Skeletal muscle satellite cell (primary cell): ENCODE results near the gene ATP8A2.
"Not testable (repeated sequence)": the region's sequence is repeated elsewhere in the genome, so short reads cannot be mapped to it uniquely, and the experiment has no call there.

Experiments
- H3K27me3 ChIP-seq: 2 replicates; pipeline ENCODE4 v1.7.0; 2013; ENCODE audit warnings: low read length; ENCODE audit not compliant: control insufficient read depth, insufficient read depth
- H3K36me3 ChIP-seq: 2 replicates; pipeline ENCODE4 v1.7.0; 2013; ENCODE audit warnings: mild to moderate bottlenecking, control low read depth, low read length; ENCODE audit not compliant: insufficient read depth
- H3K4me1 ChIP-seq: 2 replicates; pipeline ENCODE4 v1.7.0; 2013; ENCODE audit warnings: low read length; ENCODE audit not compliant: control insufficient read depth, insufficient read depth
- H3K4me2 ChIP-seq: 2 replicates; pipeline ENCODE4 v1.7.0; 2013; ENCODE audit warnings: mild to moderate bottlenecking, low read length
- H3K4me3 ChIP-seq: 2 replicates; pipeline ENCODE4 v1.7.0; 2013; ENCODE audit warnings: low read length
- H3K9ac ChIP-seq: 2 replicates; pipeline ENCODE4 v1.7.0; 2013; ENCODE audit warnings: mild to moderate bottlenecking, low read depth, low read length, moderate library complexity
- H3K9me3 ChIP-seq: replicated peaks from 2 replicates; pipeline ENCODE4 v1.7.0; 2013; ENCODE audit warnings: mild to moderate bottlenecking, control low read depth, low read length

The ATP8A2 gene

GRCh38 chr13:25790137-25790536 is 418.4 kb downstream of the ATP8A2 start:
- H3K27me3 ChIP-seq, H3K36me3 ChIP-seq, H3K4me3 ChIP-seq, H3K9me3 ChIP-seq, H3K4me1 ChIP-seq, H3K9ac ChIP-seq, H3K4me2 ChIP-seq: not testable (repeated sequence)

DNA sequence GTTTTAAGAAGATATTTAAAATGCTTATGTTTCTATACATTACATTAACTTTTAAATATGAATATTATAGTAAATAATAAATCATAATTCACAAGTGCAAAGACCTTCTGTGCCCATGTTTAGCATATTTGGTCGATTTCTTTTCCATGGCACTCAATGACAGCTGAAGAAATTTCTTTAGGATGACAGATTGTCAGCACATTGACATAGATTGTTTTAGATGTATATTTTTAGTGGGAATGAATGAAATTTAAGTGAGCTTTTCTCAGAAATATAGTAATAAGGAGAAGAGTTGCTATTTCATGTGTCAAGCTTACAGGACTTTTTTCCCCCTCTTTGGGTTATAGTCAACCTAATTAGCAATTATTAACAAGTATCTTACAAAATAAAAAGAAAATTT is 423.5 kb downstream of the ATP8A2 start:
- Histone ChIP-seq H3K4me3 (no peak overlapping the region), H3K27me3 (peaks cover 3% of the 10 kb centered on the region), H3K4me2 (no peak overlapping the region), H3K9me3 (no peaks in the 10 kb centered on the region), H3K9ac (no peak overlapping the region), H3K4me1 (no peaks in the 10 kb centered on the region), H3K36me3 (no peaks in the 10 kb centered on the region)

DNA sequence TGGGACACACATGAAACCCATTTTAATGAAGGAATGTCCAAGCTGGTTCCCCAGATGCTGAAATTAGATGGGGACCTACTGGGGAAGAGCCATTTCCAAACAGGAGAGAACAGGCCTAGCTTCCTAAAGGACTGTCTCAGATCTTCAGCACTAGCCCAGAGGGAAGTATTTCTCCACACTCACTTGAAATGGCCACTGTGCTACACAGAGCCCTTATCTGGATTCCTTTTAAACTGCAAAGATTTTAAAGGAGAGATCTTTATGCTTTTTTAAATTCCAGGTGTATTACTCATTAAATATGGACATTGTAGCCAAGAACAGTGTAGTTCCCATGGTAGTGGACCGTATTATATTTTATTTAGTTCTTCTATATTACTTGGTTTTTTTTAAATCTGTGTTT is 424.7 kb downstream of the ATP8A2 start:
- no peaks in the 10 kb centered on the region for H3K9me3 ChIP-seq
- no peak overlapping the region for H3K9ac ChIP-seq
- H3K4me3 ChIP-seq: no peak overlapping the region
- H3K27me3 ChIP-seq: peaks cover 14% of the 10 kb centered on the region
- H3K36me3 ChIP-seq: no peaks in the 10 kb centered on the region
- no peak overlapping the region for H3K4me2 ChIP-seq
- H3K4me1 ChIP-seq: no peaks in the 10 kb centered on the region

GRCh38 chr13:25798998-25799397 is 427.2 kb downstream of the ATP8A2 start:
- no peaks in the 10 kb centered on the region for H3K36me3 ChIP-seq
- no peak overlapping the region for H3K9ac ChIP-seq

DNA sequence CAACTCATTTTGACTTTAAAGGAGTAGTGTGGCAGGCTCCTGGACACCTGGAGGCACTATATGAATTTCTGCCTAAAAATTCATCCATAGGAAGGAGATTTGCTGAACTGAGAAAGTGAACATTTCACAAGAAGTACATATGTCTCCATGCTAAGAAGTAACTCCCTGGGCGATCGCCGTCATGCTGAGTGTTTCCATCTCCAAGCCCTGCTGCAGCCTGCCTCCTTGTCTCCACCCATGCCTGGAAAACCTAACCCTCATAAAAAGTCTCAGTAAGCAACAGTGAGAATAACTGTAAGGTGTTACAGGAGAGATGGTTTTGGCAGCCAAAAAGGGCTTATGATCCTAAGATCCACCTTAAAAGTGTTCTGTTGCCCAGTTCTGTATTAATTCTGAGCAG is 428.7 kb downstream of the ATP8A2 start:
- no peak overlapping the region for H3K9ac ChIP-seq
- H3K4me2 ChIP-seq: no peak overlapping the region
- H3K4me3 ChIP-seq: no peak overlapping the region
- no peaks in the 10 kb centered on the region for H3K9me3 ChIP-seq
- no peaks in the 10 kb centered on the region for H3K4me1 ChIP-seq
- H3K36me3 ChIP-seq: no peaks in the 10 kb centered on the region
- H3K27me3 ChIP-seq: peaks cover 20% of the 10 kb centered on the region

More at GRCh38 chr13:25798998-25799397, 427.2 kb downstream of the ATP8A2 start:
- H3K27me3 ChIP-seq: peaks cover 20% of the 10 kb centered on the region
- no peak overlapping the region for H3K4me2 ChIP-seq
- no peaks in the 10 kb centered on the region for H3K9me3 ChIP-seq
- no peak overlapping the region for H3K4me3 ChIP-seq
- no peaks in the 10 kb centered on the region for H3K4me1 ChIP-seq

- Histone ChIP-seq H3K9me3 (no peaks in the 10 kb centered on the region), H3K4me1 (no peaks in the 10 kb centered on the region), H3K9ac (no peak overlapping the region), H3K36me3 (no peaks in the 10 kb centered on the region), H3K4me3 (no peak overlapping the region), H3K27me3 (peaks cover 20% of the 10 kb centered on the region), H3K4me2 (no peak overlapping the region)
Measured at GRCh38 chr13:25802579-25802978, 430.8 kb downstream of the ATP8A2 start.

DNA sequence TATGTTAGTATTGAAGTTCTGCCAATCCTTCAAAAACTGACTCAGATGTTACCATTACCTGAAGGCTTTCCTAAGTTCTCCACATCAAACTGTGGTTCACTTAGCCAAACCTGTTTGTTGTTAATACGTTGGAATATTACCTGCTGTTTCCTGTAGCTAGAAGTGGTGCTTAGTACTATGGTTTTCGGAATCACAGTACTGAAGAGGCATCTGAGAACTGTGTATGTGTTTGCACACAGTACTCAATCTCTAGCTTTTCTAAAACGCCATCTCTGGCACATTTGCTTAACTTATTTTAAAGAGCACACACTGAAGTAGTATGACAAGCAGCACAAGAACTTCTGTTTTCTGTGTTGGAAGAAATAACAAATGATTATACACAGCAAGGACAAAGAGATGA is 431.9 kb downstream of the ATP8A2 start:
- Histone ChIP-seq H3K36me3 (no peaks in the 10 kb centered on the region), H3K4me1 (no peaks in the 10 kb centered on the region), H3K4me3 (no peak overlapping the region), H3K4me2 (no peak overlapping the region), H3K9ac (no peak overlapping the region), H3K27me3 (peaks cover 20% of the 10 kb centered on the region), H3K9me3 (no peaks in the 10 kb centered on the region)

- Histone ChIP-seq H3K9ac (no peak overlapping the region), H3K9me3 (no peaks in the 10 kb centered on the region), H3K4me2 (no peak overlapping the region), H3K4me1 (no peaks in the 10 kb centered on the region), H3K36me3 (no peaks in the 10 kb centered on the region), H3K27me3 (peaks cover 11% of the 10 kb centered on the region), H3K4me3 (no peak overlapping the region)
Measured at GRCh38 chr13:25806264-25806974, 434.6 kb downstream of the ATP8A2 start.

DNA sequence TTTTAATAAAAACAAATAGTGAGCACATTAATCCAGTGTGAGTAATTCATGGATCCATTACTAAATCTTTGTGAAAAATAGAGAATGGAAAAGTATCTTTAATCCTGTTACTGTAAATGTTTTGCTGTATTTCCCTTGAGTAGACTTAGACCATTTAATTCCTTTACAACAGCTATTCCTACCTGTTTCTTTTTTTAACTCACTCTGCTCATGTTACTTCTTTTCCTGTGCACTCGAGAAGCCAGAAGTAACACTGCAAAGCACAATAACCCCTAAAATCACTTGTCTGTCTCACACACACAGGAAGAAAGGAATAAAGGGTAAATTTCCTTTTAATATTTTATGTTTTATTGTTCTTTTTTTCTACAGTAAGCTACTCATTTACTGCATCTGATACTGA is 435.8 kb downstream of the ATP8A2 start:
- Histone ChIP-seq H3K9me3 (no peaks in the 10 kb centered on the region), H3K9ac (no peak overlapping the region), H3K4me2 (no peak overlapping the region), H3K36me3 (no peaks in the 10 kb centered on the region), H3K4me3 (no peak overlapping the region), H3K4me1 (no peaks in the 10 kb centered on the region), H3K27me3 (peaks cover 11% of the 10 kb centered on the region)

DNA sequence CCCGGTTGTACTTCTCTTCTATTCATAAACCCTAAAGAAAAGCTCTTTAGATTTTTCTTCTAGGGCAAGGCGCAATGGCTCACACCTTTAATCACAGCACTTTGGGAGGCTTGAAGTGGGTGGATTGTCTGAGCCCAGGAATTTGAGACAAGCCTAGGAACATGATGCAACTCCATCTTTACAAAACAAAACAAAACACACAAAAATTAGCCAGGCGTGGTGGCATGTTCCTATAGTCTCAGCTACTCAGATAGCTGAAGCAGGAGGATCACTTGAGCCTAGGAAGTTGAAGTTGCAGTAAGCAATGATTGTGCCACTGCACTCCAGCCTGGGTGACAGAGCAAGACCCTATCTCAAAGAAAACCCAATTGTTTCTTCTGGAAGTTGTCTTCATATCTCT is 439.7 kb downstream of the ATP8A2 start:
- H3K9me3 ChIP-seq: no peaks in the 10 kb centered on the region

GRCh38 chr13:25816239-25816638 is 444.5 kb downstream of the ATP8A2 start:
- no peak overlapping the region for H3K4me2 ChIP-seq
- H3K4me3 ChIP-seq: no peak overlapping the region
- H3K4me1 ChIP-seq: no peaks in the 10 kb centered on the region
- no peaks in the 10 kb centered on the region for H3K36me3 ChIP-seq
- no peak overlapping the region for H3K9ac ChIP-seq
- H3K9me3 ChIP-seq: no peaks in the 10 kb centered on the region
- H3K27me3 ChIP-seq: no peaks in the 10 kb centered on the region

More for the DNA sequence above, 439.7 kb downstream of the ATP8A2 start:
- no peak overlapping the region for H3K4me3 ChIP-seq
- H3K4me2 ChIP-seq: no peak overlapping the region
- H3K27me3 ChIP-seq: peaks cover 4% of the 10 kb centered on the region
- H3K36me3 ChIP-seq: no peaks in the 10 kb centered on the region
- no peaks in the 10 kb centered on the region for H3K4me1 ChIP-seq
- no peak overlapping the region for H3K9ac ChIP-seq

- Histone ChIP-seq H3K36me3 (no peaks in the 10 kb centered on the region), H3K9me3 (no peaks in the 10 kb centered on the region), H3K9ac (no peak overlapping the region), H3K4me3 (no peak overlapping the region), H3K4me2 (no peak overlapping the region), H3K4me1 (no peaks in the 10 kb centered on the region), H3K27me3 (no peaks in the 10 kb centered on the region)
Measured at GRCh38 chr13:25819856-25820530, 448.2 kb downstream of the ATP8A2 start.
